Astrocyte of the cerebellum (primary cell): ENCODE results near the gene FBXL17.

Experiments
- DNase-seq: peaks from one replicate; pipeline ENCODE4 v3.0.0-alpha.2; 2011; ENCODE audit warnings: low read depth
- H3K4me3 ChIP-seq: 2 replicates; pipeline ENCODE4 v1.5.1; 2011; ENCODE audit warnings: mild to moderate bottlenecking, low read depth, low read length, moderate library complexity
- in situ Hi-C: cut with HindIII; loops from 2 replicates; pipeline ENCODE4 v1.10.0; 2017; ENCODE audit warnings: low sequenced_read_pairs
- TF ChIP-seq, protein P1 (sequence below): IDR thresholded peaks from 2 replicates; pipeline ENCODE4 v1.5.1; 2012; ENCODE audit warnings: low read length, low read depth, moderate library complexity, mild to moderate bottlenecking; ENCODE audit errors: missing control alignments

The FBXL17 gene

GRCh38 chr5:107954254-107954653 lies 427.6 kb downstream of the FBXL17 start:
- in situ Hi-C loops = no loop called here
- no peak overlapping the region for H3K4me3 ChIP-seq
- TF ChIP-seq, protein P1, sequence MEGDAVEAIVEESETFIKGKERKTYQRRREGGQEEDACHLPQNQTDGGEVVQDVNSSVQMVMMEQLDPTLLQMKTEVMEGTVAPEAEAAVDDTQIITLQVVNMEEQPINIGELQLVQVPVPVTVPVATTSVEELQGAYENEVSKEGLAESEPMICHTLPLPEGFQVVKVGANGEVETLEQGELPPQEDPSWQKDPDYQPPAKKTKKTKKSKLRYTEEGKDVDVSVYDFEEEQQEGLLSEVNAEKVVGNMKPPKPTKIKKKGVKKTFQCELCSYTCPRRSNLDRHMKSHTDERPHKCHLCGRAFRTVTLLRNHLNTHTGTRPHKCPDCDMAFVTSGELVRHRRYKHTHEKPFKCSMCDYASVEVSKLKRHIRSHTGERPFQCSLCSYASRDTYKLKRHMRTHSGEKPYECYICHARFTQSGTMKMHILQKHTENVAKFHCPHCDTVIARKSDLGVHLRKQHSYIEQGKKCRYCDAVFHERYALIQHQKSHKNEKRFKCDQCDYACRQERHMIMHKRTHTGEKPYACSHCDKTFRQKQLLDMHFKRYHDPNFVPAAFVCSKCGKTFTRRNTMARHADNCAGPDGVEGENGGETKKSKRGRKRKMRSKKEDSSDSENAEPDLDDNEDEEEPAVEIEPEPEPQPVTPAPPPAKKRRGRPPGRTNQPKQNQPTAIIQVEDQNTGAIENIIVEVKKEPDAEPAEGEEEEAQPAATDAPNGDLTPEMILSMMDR = no peak
- DNase-seq = no peak

DNA sequence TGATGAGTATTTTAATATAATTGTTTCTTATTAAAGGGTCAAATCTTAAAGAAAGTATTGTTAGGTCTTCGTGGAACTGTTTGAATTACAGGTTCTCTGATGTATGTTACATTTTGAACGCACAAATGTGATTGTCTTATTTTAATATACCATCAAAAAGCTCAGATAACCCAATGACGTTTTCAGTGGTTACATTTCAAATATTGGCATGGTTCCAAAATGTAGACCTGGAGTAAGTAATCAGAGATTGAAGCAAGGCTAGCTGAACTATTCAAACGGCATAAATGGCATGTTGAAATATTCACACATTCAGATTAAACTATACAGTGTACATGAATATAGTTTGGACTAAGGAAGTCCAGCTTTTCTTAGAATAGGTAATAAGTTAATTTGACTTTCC lies 429.4 kb downstream of the FBXL17 start:
- no peak for DNase-seq
- in situ Hi-C loops = no loop called here
- TF ChIP-seq, protein P1 = no peak
- no peak overlapping the region for H3K4me3 ChIP-seq

DNA sequence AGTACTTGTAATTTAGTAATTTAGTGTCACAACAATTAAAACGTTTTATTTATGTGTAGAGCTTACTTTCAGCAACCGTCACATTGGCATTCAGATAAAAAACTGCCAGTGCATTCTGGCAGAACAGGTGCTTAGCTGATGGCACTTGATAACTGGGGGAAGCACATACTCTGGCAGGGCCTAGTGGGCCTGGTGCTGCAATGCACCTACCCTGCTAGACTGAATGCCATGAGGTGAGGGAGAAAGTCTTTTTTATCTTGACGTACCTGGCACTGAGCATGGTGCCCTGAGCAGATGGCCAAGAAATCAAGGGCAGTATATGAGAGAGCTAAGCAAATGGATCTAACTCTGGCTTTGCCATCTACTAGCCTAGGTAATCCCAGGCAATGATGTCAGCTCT lies 430.6 kb downstream of the FBXL17 start:
- TF ChIP-seq, protein P1 = no peak
- DNase-seq = no peak
- no peak overlapping the region for H3K4me3 ChIP-seq
- in situ Hi-C loops = no loop called here

DNA sequence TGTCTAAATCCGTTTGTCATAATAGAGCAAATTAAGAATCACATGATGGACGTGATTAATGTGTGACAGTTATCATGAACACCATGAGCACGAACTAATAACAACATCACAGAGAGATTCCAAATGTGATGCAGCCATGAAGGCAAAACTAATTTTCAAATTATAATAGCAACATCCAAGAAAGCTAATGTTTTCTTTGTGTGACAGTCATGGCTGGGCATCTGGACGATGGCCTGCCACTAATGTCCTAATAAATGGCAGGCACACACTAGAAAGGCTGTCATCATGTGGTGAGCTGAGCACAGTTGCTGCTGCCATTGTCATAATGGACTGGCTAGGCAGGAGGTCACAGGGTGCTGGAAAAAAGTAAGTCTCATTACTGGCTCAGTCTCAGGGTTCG lies 431.1 kb downstream of the FBXL17 start:
- TF ChIP-seq, protein P1 = no peak
- no peak overlapping the region for H3K4me3 ChIP-seq
- in situ Hi-C loops = no loop called here
- no peak for DNase-seq

GRCh38 chr5:107949688-107950341 lies 432.1 kb downstream of the FBXL17 start:
- in situ Hi-C loops = no loop called here
- TF ChIP-seq, protein P1 = no peak
- no peak overlapping the region for H3K4me3 ChIP-seq
- no peak for DNase-seq

DNA sequence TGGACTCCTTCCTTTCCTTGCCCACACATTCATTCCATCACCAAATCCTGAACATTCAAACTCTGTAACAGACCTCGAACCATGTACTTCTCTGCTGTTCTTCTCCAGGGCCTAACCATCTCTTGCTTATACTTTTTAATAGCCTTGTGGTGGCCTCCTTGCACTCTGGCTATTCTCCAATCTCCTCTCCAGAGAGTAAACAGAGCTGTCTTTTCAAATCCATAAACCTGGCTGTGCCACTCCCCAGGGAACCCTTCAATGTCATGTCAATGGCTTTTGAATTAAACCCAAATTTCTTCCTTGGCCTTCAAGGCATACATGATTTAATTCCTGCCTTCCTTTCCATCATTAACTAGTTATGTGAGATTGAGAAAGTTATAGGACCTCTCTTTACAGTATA lies 433.5 kb downstream of the FBXL17 start:
- no peak for DNase-seq
- in situ Hi-C loops = no loop called here
- TF ChIP-seq, protein P1 = no peak
- no peak overlapping the region for H3K4me3 ChIP-seq
